Islet precursor cell (in vitro differentiated cells): ENCODE data around the gene HOOK1.
"Not testable (repeated sequence)": the region's sequence is repeated elsewhere in the genome, so short reads cannot be mapped to it uniquely, and the experiment has no call there.

Source experiments
- DNase-seq: peaks from one replicate; pipeline ENCODE4 v3.0.0-alpha.2; 2018

The HOOK1 gene

GRCh38 chr1:59827055-59827643, 12.4 kb downstream of the HOOK1 start:
- DNase-seq = no peak

DNA sequence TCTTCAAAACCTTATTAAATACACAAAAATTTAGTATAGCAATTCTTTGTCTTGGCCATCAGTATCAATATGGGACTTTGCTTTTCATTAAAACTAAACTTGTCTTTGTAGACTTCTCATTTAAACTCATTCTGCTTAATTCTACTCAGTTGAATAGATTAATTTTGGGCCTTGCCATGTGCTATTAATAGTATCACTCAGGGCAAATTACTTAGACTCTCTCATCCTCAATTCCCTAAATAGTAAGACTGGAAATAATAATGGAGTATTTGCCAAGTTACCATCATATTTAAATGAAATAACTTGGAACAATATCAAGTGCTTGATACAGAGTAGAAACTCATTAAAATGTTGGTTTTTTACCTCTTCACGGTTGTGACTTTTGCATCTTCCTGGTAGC, 13.4 kb downstream of the HOOK1 start:
- no peak for DNase-seq

GRCh38 chr1:59831529-59831928, 16.8 kb downstream of the HOOK1 start:
- no peak for DNase-seq

- DNase-seq = no peak
Measured at GRCh38 chr1:59833022-59833421, 18.3 kb downstream of the HOOK1 start.

GRCh38 chr1:59833991-59834390, 19.2 kb downstream of the HOOK1 start:
- DNase-seq = no peak

DNA sequence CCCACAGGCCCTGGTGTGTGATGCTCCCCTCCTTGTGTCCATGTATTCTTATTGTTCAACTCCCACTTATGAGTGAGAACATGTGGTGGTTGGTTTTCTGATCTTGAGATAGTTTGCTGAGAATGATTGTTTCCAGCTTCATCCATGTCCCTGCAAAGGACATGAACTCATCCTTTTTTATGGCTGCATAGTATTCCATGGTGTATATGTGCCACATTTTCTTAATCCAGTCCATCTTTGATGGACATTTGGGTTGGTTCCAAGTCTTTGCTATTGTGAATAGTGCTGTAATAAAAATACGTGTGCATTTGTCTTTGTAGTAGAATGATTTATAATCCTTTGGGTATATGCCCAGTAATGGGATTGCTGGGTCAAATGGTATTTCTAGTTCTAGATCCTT, 23.1 kb downstream of the HOOK1 start:
- DNase-seq = not testable (repeated sequence)

GRCh38 chr1:59845091-59845490, 30.3 kb downstream of the HOOK1 start:
- no peak for DNase-seq

DNA sequence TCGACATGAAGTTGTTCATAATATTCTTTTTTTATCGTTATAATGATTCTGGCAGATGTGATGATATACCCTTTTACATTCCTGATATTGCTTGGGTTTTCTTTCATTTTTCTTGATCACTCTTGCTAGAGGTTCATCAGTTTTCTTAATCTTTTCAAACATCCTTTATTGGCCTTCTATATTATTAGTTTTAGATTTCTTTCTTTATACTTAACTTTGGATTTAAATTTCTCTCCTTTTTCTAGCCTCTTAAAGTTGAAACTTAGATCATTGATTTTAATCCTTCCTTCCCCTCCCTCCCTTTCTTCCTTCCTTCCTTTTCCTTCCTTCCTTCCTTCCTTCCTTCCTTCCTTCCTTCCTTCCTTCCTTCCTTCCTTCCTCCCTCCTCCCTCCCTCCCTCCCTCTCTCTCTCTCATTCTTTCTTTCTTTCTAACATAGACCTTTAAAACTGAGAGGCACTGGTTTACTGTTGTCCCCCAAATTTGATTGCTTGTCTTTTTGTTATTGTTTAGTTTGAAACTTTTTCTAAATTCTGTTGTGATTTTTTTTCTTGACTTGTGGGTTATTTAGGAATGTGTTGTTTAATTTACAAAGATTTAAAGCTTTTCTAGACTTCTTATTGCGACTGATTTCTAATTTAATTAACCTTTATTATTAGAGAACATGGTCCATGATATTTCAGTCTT, 31.6 kb downstream of the HOOK1 start:
- DNase-seq = no peak

DNA sequence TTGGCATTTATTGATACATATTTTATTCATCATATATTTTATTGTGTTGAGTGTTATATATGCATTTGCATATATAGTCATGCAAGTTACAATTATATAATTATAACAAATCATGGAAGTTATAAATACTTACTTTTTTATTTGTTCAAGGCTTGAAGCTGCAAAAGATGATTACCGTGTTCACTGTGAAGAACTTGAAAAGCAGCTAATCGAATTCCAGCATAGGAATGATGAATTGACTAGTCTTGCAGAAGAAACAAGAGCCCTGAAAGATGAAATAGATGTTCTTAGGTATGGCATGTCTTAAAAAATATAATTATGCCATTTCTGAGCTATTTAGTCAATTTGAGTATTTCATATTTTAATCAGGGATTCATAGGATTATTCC, 32.1 kb downstream of the HOOK1 start:
- no peak for DNase-seq

DNA sequence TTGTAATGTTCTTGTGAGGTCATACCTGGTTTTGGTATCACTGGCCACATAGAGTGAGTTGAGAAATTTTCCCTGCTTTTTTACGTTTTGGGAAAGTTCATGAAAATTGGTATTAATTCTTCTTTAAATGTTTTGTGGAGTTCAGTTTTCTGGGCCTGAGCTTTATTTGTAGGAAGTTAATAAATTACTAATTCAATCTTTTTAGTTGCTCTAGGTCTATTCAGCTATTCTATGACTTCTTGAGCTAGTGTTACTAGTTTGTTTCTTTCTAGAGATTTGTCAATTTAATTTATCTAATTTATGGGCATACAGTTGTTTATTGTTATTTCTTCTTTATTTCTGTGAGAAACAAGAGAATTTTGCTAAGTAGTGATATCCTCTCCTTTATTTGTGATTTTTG, 37.4 kb downstream of the HOOK1 start:
- no peak for DNase-seq

DNA sequence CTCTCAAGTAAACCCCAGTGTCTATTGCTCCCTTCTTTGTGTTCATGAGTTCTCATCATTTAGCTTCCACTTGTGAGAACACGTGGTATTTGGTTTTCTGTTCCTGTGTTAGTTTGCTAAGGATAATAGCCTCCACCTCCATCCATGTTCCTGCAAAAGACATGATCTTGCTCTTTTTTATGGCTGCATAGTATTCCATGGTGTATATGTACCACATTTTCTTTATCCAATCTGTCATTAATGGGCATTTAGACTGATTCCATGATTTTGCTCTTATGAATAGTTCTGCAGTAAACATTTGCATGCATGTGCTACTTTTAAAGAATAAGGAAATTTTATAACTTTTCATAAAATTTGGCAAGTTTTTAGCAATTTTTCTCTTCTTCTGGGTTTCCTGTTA, 40.5 kb downstream of the HOOK1 start:
- not testable (repeated sequence) for DNase-seq

DNA sequence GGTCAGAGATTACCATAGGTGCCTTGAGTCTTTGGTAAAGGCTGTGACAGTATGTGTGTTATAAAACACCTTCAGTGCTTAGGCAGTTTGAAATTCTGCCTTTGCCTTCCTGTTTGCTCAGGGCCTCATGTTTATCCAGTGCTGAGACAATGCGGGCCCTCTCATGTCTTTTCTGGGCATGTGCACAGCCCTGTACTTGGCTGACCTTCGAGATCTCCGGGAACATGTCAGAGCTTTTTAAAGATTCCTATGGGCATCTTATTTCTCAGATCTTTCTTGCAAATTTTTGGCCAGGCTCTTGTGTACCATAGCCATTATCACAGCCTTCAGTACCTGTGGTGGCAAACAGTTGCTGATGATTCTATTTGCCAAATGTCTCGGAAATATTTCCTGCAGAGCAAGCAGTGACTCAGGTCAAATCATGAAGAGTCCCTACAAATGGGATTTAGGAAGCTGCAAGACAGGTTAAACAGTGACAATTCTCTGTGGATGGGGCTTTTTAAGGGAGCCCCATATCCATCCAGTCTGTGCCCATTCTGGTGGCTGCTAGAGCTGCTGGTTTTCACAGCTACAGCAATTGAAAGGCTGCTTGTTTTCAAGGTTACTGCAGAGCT, 42.1 kb downstream of the HOOK1 start:
- DNase-seq = no peak

DNA sequence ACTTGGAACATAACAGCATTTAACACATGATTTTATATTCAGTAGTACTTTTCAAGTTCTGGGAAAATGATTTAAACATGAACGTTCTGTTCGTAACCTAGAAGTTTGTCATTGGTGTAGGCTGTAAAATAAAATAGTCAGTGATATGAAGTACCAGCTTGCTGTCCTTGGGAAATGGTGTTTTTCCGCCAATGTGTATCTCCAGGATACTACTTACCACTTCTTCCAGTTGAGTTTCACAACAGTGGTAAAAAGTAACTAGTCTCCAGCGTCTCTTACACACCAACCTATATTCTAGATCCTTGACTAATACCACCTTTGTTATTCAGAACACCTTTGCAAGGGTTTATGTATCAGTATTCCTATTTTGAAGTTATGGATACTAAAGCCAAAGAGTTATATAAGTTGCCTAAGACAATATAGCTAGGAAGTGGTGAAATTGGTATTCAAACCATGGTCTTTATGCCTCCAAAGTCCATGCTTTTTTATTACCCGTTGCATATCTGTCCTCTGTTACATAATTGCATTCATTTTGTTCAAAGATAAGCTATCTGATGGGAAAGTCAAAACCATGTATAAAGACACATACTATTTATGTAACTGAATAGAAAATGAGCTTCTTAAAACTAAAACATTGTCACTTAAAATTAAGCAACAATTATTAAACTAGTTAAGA, 43.1 kb downstream of the HOOK1 start:
- DNase-seq = no peak

- DNase-seq = no peak
Measured at GRCh38 chr1:59866462-59866861, 51.7 kb downstream of the HOOK1 start.

- DNase-seq = no peak
Measured at GRCh38 chr1:59871746-59872145, 57.0 kb downstream of the HOOK1 start.

GRCh38 chr1:59877108-59877682, 62.4 kb downstream of the HOOK1 start:
- DNase-seq = no peak

DNA sequence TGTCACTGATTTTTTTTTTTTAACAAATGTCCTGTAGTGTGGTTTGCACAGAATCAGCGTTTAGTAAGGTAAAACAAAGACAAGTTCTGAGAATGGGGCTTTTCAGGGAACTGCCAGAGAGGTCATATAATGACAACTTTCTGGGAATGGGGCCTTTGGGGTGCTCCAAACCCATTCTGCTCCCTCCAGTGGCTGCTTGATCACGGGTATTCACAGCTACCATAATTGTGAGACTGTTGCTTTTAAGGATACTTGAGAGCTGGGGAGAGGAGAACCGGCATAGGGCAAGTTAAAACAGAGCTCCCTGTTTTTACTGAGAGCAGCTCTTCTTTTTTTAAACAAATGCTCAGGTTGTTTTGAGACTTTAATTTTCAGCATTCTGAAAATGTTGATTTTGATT, 63.6 kb downstream of the HOOK1 start:
- no peak for DNase-seq

GRCh38 chr1:59879574-59879973, 64.8 kb downstream of the HOOK1 start:
- peak; percentile 82 for DNase-seq

DNA sequence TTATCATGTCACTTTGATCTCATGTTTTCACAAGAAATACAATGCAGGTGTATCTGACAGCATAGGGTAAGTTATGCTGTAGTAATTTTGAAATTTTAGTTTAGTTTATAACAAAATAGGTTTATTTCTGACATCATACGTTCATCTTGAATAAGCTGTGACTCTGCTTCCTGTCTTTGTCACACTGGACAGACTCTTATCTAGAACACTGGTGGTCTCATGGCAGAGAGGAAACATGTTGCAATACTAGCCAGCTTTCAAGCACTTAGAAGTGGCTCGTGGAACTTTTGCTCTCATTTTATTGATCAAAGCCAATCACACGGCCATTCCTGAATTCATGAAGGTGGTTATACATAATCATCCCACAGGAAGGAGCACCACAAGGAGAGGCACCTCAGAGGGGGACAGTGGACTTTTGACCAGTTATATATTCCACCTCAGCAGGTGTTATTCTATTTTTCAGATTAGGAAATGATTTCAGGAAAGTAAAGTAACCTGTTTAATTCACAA, 65.3 kb downstream of the HOOK1 start:
- no peak for DNase-seq

DNA sequence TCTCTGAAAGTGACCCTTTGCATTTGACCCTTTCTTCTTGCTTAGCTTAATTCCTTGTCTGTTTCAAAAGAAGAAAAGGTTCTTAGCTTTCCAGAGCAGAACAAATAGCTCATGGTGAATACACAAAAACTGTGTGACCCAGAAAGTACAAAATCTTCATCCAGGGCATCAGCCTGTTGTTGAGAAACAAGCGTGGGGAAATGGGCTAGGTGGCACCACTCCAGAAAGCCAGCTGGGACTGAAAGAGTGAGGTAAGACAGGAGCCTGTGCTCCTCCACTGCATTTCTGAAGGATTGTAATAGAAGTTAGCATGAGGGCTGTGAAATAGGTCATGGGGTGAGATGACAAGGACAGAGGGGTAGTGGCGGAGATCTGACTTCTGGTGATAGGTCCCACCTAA, 66.0 kb downstream of the HOOK1 start:
- DNase-seq = no peak

DNA sequence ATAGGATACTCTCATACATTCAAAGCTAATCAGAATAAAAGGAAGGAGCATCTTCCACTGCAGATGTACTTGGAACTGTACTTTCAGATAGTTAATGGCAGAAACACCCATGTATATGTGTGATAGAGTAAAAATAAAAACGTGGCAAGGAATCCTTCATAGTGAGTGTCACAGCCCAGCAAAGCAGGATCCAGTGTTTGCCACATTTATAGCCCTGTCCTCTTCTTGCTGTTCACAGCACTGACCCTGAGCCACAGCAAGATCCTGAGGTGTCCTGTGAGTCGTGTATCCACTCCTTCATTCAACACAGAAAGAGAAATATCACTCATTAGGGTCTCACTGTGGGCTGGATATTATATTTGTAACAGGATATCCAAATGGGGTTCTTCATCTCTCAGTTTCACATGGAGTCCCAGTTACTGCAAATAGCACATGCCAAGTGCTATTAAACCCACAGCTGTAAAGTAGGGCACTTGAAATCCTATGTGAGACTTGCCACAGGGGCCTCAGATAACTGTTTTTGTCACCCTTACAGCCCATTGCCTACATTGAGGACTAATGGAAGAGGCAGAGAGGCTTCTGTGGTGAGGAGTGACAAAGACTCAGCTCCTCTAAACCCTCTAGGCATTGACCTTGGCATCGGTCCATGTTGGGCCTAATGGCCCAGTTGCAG, 70.5 kb downstream of the HOOK1 start:
- DNase-seq = no peak

DNA sequence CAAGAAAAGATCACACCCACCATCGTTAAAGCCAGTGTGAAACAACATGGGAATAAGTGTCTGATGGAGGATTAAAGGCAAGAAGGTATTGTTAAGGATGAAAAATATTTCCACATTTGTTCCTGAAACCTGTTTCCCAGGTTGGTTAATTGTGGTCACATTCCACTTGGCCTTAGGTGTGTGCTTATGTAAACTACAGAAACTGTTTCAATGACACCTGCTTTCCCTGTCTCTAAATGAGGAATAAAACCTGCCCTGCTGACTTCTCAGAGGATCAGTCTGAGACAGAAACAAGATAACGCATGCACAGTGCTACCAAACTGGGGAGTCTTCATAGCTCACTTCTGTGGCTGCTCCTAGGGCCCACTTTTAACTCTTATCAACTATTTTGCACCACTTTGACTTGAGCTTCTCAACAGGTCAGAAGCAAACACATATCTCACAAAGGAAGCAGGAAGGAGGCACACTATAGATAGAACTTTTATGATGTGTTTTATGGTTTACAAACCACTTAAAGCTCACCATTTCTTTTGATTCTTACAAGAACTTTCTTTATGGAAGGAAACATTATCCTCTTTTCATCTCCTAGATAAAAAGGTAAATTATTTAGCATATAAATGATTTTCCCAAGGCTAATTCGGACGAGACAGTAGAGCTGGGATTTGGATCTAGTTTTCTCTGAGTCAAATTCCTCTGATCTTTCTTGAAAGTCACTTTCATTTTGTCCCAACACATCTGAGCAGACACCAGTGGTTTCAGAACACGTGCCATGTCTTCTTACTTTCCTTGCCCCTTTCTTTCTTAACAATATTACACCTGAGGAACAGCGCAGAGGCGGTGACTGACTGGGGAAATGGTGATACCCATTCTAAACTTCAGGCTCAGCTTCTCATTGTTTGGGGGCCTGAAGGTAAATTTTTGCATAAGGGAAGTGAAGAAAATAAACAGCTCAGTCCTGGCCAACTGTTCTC, 78.4 kb downstream of the HOOK1 start:
- DNase-seq = no peak
